ENCODE results near the gene CRIM1. TPM values are rescaled to one million over a fixed set of nuclear protein-coding genes. Genes with fewer than 3 reads are reported as not detected.

CRIM1 gene
- total RNA-seq, 1 donor from 2014 or later: 61.8 TPM

DNA sequence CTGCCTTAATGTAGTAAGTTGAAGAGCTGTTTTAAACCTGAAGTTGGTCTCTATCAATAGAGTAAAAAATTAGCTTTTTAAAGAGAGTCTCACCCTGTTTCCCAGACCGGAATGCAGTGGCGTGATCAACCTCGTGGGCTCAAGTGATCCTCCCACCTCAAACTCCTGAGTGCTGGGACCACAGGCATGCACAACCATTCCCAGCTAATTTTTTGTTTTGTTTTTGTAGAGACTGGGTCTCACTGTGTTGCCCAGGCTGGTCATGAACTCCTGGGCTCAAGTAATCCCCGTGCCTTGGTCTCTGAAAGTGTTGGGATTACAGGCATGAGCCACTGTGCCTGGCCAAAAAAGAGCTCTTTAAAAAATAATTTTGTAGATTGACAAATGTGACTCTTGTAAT is 40.3 kb downstream of the CRIM1 start:
- Mint-ChIP-seq H3K9me3 (no peaks in the 10 kb centered on the region), H3K36me3 (no peaks in the 10 kb centered on the region), H3K27me3 (ENCODE audit: low read depth) (no peaks in the 10 kb centered on the region), H3K4me3 (no peak overlapping the region), H3K27ac (no peak overlapping the region), H3K4me1 (peaks cover 14% of the 10 kb centered on the region)
- TF ChIP-seq CTCF (IDR thresholded peaks at IDR 0.05; ENCODE audit: unreplicated experiment): no peak
- DNase-seq (ENCODE audit: low spot score in 2 of 2, unreplicated experiment in 2 of 2): no peak

- H3K27me3 Mint-ChIP-seq (ENCODE audit: low read depth): no peaks in the 10 kb centered on the region
- no peak for DNase-seq (ENCODE audit: low spot score in 2 of 2, unreplicated experiment in 2 of 2)
- no peaks in the 10 kb centered on the region for H3K9me3 Mint-ChIP-seq
- H3K4me3 Mint-ChIP-seq: no peak overlapping the region
- peaks cover 14% of the 10 kb centered on the region for H3K4me1 Mint-ChIP-seq
- TF ChIP-seq CTCF (IDR thresholded peaks at IDR 0.05; ENCODE audit: unreplicated experiment): no peak
- no peak overlapping the region for H3K27ac Mint-ChIP-seq
- H3K36me3 Mint-ChIP-seq: no peaks in the 10 kb centered on the region
These were observed 41.4 kb downstream of the CRIM1 start for GRCh38 chr2:36396878-36397539.

DNA sequence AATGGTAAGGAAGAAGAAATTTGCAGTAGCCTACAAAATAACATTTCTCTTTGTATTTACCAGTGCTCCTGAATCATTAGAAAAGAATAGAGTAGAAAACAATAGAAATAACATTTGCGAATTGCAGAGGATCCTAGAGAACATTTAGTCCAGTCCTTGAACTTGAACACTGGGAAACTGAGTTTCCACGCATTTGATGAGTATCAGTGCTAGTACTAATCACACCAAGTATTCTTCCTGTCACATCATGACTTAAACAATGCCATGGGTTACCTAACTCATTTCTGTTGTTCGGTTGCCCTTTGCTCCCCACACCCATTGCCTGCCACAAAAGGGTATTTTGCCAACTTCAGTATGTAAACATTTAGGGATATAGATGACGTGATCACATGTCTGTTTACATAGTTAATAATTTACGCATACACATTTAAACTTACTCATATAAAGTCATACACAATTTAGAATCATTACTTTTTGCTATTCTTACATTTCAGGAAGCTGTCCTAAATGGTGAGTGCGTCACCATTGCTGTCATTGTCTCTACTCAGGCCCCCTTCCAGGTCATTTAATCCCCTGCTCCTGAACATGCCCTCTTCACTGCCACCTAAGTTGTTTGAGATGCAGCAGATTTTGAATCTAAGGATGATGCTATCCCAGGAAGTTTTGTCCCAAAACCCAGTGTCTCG is 42.3 kb downstream of the CRIM1 start:
- DNase-seq (ENCODE audit: low spot score in 2 of 2, unreplicated experiment in 2 of 2): no peak
- no peaks in the 10 kb centered on the region for H3K27me3 Mint-ChIP-seq (ENCODE audit: low read depth)
- H3K4me3 Mint-ChIP-seq: no peak overlapping the region
- no peak for TF ChIP-seq CTCF (IDR thresholded peaks at IDR 0.05; ENCODE audit: unreplicated experiment)
- no peaks in the 10 kb centered on the region for H3K9me3 Mint-ChIP-seq
- no peak overlapping the region for H3K27ac Mint-ChIP-seq
- no peaks in the 10 kb centered on the region for H3K36me3 Mint-ChIP-seq
- H3K4me1 Mint-ChIP-seq: peaks cover 11% of the 10 kb centered on the region

- Mint-ChIP-seq H3K27me3 (ENCODE audit: low read depth) (no peaks in the 10 kb centered on the region), H3K27ac (no peak overlapping the region), H3K4me1 (peaks cover 2% of the 10 kb centered on the region), H3K9me3 (no peaks in the 10 kb centered on the region), H3K4me3 (no peak overlapping the region), H3K36me3 (no peaks in the 10 kb centered on the region)
- no peak for DNase-seq (ENCODE audit: low spot score in 2 of 2, unreplicated experiment in 2 of 2)
- no peak for TF ChIP-seq CTCF (IDR thresholded peaks at IDR 0.05; ENCODE audit: unreplicated experiment)
These were observed 43.5 kb downstream of the CRIM1 start for GRCh38 chr2:36399050-36399449.

- H3K27me3 Mint-ChIP-seq (ENCODE audit: low read depth): no peaks in the 10 kb centered on the region
- TF ChIP-seq CTCF (IDR thresholded peaks at IDR 0.05; ENCODE audit: unreplicated experiment): no peak
- DNase-seq (ENCODE audit: low spot score in 2 of 2, unreplicated experiment in 2 of 2): no peak
- no peaks in the 10 kb centered on the region for H3K9me3 Mint-ChIP-seq
- peaks cover 8% of the 10 kb centered on the region for H3K4me1 Mint-ChIP-seq
- no peak overlapping the region for H3K27ac Mint-ChIP-seq
- no peaks in the 10 kb centered on the region for H3K36me3 Mint-ChIP-seq
- no peak overlapping the region for H3K4me3 Mint-ChIP-seq
These were observed 48.2 kb downstream of the CRIM1 start for GRCh38 chr2:36403675-36404230.
